PC-9 (cell line): Measurements from ENCODE around the gene FAM43A. TPM values are rescaled to one million over a fixed set of nuclear protein-coding genes. Genes with fewer than 3 reads are reported as not detected.

Source experiments
- BruUV-seq: library from RNA; stranded (reverse); fragments of 400-500 nt; replicated peaks from 2 replicates; lab custom pipeline; 2021; lab: Mats Ljungman, UMichigan
- CTCF ChIA-PET: fragments of 300-600 bp; sonication (Branson Sonifier 250); formaldehyde crosslinking; loops from one replicate; lab custom pipeline; 2022; ENCODE audit warnings: antibody characterized with exemption; lab: Charles Lee
- POLR2A ChIA-PET: fragments of 300-600 bp; sonication (Branson Sonifier 250); formaldehyde crosslinking; loops from one replicate; lab custom pipeline; 2022; ENCODE audit warnings: antibody characterized with exemption; ENCODE audit not compliant: unreplicated experiment; lab: Charles Lee
- DNase-seq, 2 experiments: peaks; one replicate each; pipeline versions ENCODE4 v3.0.0 to v3.0.0-alpha.2; 2015 to 2022; ENCODE audit warnings: mixed read lengths in 1 of 2
- H2AFZ ChIP-seq: fragments of 200-600 bp; sonication (generic); 2 replicates; pipeline ENCODE4 v1.8.1; 2017; ENCODE audit warnings: antibody characterized with exemption
- H3F3A ChIP-seq: fragments of 200-600 bp; sonication (generic); 2 replicates; pipeline ENCODE4 v1.8.1; 2017; ENCODE audit warnings: antibody characterized with exemption, mild to moderate bottlenecking, low read depth; ENCODE audit not compliant: insufficient read depth
- H3K27ac ChIP-seq: fragments of 200-600 bp; sonication (generic); 2 replicates; pipeline ENCODE4 v1.6.1; 2016; ENCODE audit warnings: mixed run types
- H3K27me3 ChIP-seq: fragments of 200-600 bp; sonication (generic); 2 replicates; pipeline ENCODE4 v1.6.1; 2016; ENCODE audit warnings: low read depth, mixed run types; ENCODE audit not compliant: insufficient read depth
- H3K36me3 ChIP-seq: fragments of 200-600 bp; sonication (generic); 2 replicates; pipeline ENCODE4 v1.6.1; 2016; ENCODE audit warnings: low read depth, mixed run types
- H3K4me1 ChIP-seq: fragments of 200-600 bp; sonication (generic); replicated peaks from 2 replicates; pipeline ENCODE4 v1.6.1; 2016; ENCODE audit warnings: mixed run types; ENCODE audit not compliant: insufficient read depth
- H3K4me2 ChIP-seq: fragments of 200-600 bp; sonication (generic); 2 replicates; pipeline ENCODE4 v1.6.1; 2017; ENCODE audit warnings: mixed run types
- H3K4me3 ChIP-seq: fragments of 200-600 bp; sonication (generic); 2 replicates; pipeline ENCODE4 v1.6.1; 2016; ENCODE audit warnings: mixed run types
- H3K79me2 ChIP-seq: fragments of 200-600 bp; sonication (generic); 2 replicates; pipeline ENCODE4 v1.6.1; 2017; ENCODE audit warnings: low read depth, mixed run types
- H3K9me2 ChIP-seq: fragments of 200-600 bp; sonication (generic); 2 replicates; pipeline ENCODE4 v1.8.1; 2017; ENCODE audit warnings: mild to moderate bottlenecking; ENCODE audit not compliant: insufficient read depth
- H3K9me3 ChIP-seq: fragments of 200-600 bp; sonication (generic); 2 replicates; pipeline ENCODE4 v1.8.1; 2016; ENCODE audit warnings: low read depth; ENCODE audit not compliant: insufficient read depth
- H4K20me1 ChIP-seq: fragments of 200-600 bp; sonication (generic); 2 replicates; pipeline ENCODE4 v1.8.1; 2017; ENCODE audit not compliant: insufficient read depth
- EZH2 ChIP-seq: fragments of 200-600 bp; sonication (generic); IDR thresholded peaks from 2 replicates; pipeline ENCODE4 v1.8.0; 2017; ENCODE audit warnings: antibody characterized with exemption, low read depth
- intact Hi-C: fragments of 100-400 bp; cut with micrococcal nuclease; formaldehyde crosslinking; loops from one replicate; pipeline ENCODE4 v1.10.0; 2022; ENCODE audit not compliant: unreplicated experiment
- total RNA-seq: library from RNA; stranded (reverse); gene quantifications from 2 replicates; pipeline ENCODE4 v1.2.3, GENCODE V29; 2021
- TF ChIP-seq, protein P1 (sequence below): fragments of 200-600 bp; sonication (generic); conservative IDR thresholded peaks from 2 replicates; pipeline ENCODE4 v1.6.1; 2017; ENCODE audit warnings: mixed run types, antibody characterized with exemption, mild to moderate bottlenecking, moderate library complexity

FAM43A gene
- total RNA-seq, 1 experiment from 2014 or later: 8.8 TPM

GRCh38 chr3:194671900-194672808 is 13.5 kb upstream of the FAM43A start, which contains the start of gene LSG1:
Gene LSG1, minus strand, starts transcription at chr3:194672191. Its CDS starts 29 bp downstream, at chr3:194672162.
- Histone ChIP-seq H3K4me3 (peak within 1 kb of the TSS; percentile 99), H3K9me2 (no peaks in the 10 kb centered on the region), H3K4me1 (peaks cover 13% of the 10 kb centered on the region; the same call in 1 of the 2 replicates), H3F3A (no peaks in the 10 kb centered on the region), H3K4me2 (peak within 1 kb of the TSS; percentile 95), H2AFZ (peak within 1 kb of the TSS; percentile 92), H3K27me3 (no peaks in the 10 kb centered on the region), H3K79me2 (peaks cover 26% of the 10 kb centered on the region), H3K27ac (peak within 1 kb of the TSS; percentile 88), H3K9me3 (no peaks in the 10 kb centered on the region), H3K36me3 (no peaks in the 10 kb centered on the region), H4K20me1 (peaks cover 15% of the 10 kb centered on the region)
- DNase-seq: peak; percentile 71 to 93
- ChIA-PET POLR2A (interaction anchor here (0.6 to 1.1 kb wide), 6 partner anchors 199 to 740 kb away, joined by 4 to 6 read pairs (median 4); no protein-coding TSS in a partner anchor), CTCF (interaction anchor here (0.5 to 2.9 kb wide), 14 partner anchors 11 to 870 kb away, joined by 3 to 14 read pairs (median 4); partner anchors contain the start of gene XXYLT1)
- BruUV-seq: no TSS peak
- intact Hi-C loops: loop anchor here (1.0 to 5.0 kb wide), 4 partner anchors 340 to 850 kb away; no protein-coding TSS in a partner anchor
- TF ChIP-seq, protein P1, sequence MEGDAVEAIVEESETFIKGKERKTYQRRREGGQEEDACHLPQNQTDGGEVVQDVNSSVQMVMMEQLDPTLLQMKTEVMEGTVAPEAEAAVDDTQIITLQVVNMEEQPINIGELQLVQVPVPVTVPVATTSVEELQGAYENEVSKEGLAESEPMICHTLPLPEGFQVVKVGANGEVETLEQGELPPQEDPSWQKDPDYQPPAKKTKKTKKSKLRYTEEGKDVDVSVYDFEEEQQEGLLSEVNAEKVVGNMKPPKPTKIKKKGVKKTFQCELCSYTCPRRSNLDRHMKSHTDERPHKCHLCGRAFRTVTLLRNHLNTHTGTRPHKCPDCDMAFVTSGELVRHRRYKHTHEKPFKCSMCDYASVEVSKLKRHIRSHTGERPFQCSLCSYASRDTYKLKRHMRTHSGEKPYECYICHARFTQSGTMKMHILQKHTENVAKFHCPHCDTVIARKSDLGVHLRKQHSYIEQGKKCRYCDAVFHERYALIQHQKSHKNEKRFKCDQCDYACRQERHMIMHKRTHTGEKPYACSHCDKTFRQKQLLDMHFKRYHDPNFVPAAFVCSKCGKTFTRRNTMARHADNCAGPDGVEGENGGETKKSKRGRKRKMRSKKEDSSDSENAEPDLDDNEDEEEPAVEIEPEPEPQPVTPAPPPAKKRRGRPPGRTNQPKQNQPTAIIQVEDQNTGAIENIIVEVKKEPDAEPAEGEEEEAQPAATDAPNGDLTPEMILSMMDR: no peak
- no peak for TF ChIP-seq EZH2

GRCh38 chr3:194672876-194673275 is 12.8 kb upstream of the FAM43A start:
- ChIA-PET POLR2A (interaction anchor here (0.7 to 0.8 kb wide), 3 partner anchors 199 to 373 kb away, joined by 4 to 6 read pairs (median 4); no protein-coding TSS in a partner anchor), CTCF (interaction anchor here (0.6 to 2.9 kb wide), 5 partner anchors 10 to 598 kb away, joined by 3 to 14 read pairs (median 4); partner anchors contain the start of gene XXYLT1)
- intact Hi-C loops: loop anchor here (5.0 kb wide), 2 partner anchors 341 to 514 kb away; no protein-coding TSS in a partner anchor
- no peaks in the 10 kb centered on the region for H3K27me3 ChIP-seq
- peak overlapping the region; percentile 92 for H2AFZ ChIP-seq
- H3K4me1 ChIP-seq: peaks cover 13% of the 10 kb centered on the region; the same call in 1 of the 2 replicates
- peaks cover 15% of the 10 kb centered on the region for H4K20me1 ChIP-seq
- H3K4me3 ChIP-seq: peak overlapping the region; percentile 99
- peak overlapping the region; percentile 88 for H3K27ac ChIP-seq
- DNase-seq: no peak
- H3K9me3 ChIP-seq: no peaks in the 10 kb centered on the region
- no peaks in the 10 kb centered on the region for H3K36me3 ChIP-seq
- no peaks in the 10 kb centered on the region for H3K9me2 ChIP-seq
- TF ChIP-seq EZH2: no peak
- TF ChIP-seq, protein P1: no peak
- no peaks in the 10 kb centered on the region for H3F3A ChIP-seq
- H3K79me2 ChIP-seq: peaks cover 26% of the 10 kb centered on the region
- H3K4me2 ChIP-seq: peak overlapping the region; percentile 95
- BruUV-seq: TSS peak; percentile 96

DNA sequence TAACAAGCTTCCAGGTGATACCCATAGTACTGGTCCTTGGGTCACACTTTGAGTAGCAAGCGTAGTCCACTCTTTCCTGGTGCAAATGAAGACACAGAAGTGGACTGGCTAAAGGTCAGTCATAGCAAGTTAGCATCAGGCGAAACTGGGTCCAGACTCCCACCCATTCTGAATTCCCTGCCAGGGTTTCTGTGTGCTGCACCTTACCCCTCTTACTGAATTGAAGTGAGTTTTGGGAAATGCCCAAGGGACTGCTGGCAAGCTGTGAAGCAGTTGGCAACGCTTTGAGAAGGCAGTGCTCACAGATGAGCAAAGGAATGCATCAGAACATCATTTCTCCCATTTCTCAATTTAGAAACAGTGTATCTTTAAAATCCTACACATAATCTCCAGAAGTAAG is 11.9 kb upstream of the FAM43A start:
- H3K4me1 ChIP-seq: peaks cover 13% of the 10 kb centered on the region; the same call in 1 of the 2 replicates
- CTCF ChIA-PET: no interaction called here
- H3K36me3 ChIP-seq: no peaks in the 10 kb centered on the region
- intact Hi-C loops: loop anchor here (5.0 kb wide), 2 partner anchors 341 to 514 kb away; no protein-coding TSS in a partner anchor
- H3K27me3 ChIP-seq: no peaks in the 10 kb centered on the region
- no peaks in the 10 kb centered on the region for H3K9me2 ChIP-seq
- no peak overlapping the region for H2AFZ ChIP-seq
- no peak overlapping the region for H3K4me3 ChIP-seq
- no peaks in the 10 kb centered on the region for H3F3A ChIP-seq
- peaks cover 26% of the 10 kb centered on the region for H3K79me2 ChIP-seq
- no peak for TF ChIP-seq EZH2
- TF ChIP-seq, protein P1: no peak
- no peak overlapping the region for H3K27ac ChIP-seq
- H3K9me3 ChIP-seq: no peaks in the 10 kb centered on the region
- peaks cover 15% of the 10 kb centered on the region for H4K20me1 ChIP-seq
- BruUV-seq: no TSS peak
- DNase-seq: no peak
- no peak overlapping the region for H3K4me2 ChIP-seq
- POLR2A ChIA-PET: interaction anchor here (1.0 kb wide), 1 partner anchor 42 kb away, joined by 3 read pairs; no protein-coding TSS in a partner anchor
